H9 (cell line): Measurements from ENCODE around the gene GLB1L2. TPM values are rescaled to one million over a fixed set of nuclear protein-coding genes. Genes with fewer than 3 reads are reported as not detected.
A peak's percentile ranks its signal among the peaks of the same experiment; 100 is the strongest.

Experiments
- DNase-seq: peaks from one replicate; pipeline ENCODE4 v3.0.0-alpha.2; 2017
- H2AFZ ChIP-seq: one replicate; pipeline ENCODE4 v1.6.1; 2013; ENCODE audit warnings: mild to moderate bottlenecking, low read length, control low read depth, moderate library complexity
- H2AK5ac ChIP-seq: 2 replicates; pipeline ENCODE4 v1.6.1; 2013; ENCODE audit warnings: low read length, control low read depth, mixed read lengths; ENCODE audit not compliant: insufficient read length
- H2BK120ac ChIP-seq: one replicate; pipeline ENCODE4 v1.6.1; 2013; ENCODE audit warnings: low read depth, mild to moderate bottlenecking, low read length, control low read depth, inconsistent platforms; ENCODE audit not compliant: poor library complexity, severe bottlenecking
- H2BK12ac ChIP-seq: 2 replicates; pipeline ENCODE4 v1.6.1; 2013; ENCODE audit warnings: low read length, control low read depth, mixed read lengths, low read depth; ENCODE audit not compliant: insufficient read length
- H2BK15ac ChIP-seq: 2 replicates; pipeline ENCODE4 v1.6.1; 2013; ENCODE audit warnings: low read depth, low read length, control low read depth
- H2BK20ac ChIP-seq: one replicate; pipeline ENCODE4 v1.6.1; 2013; ENCODE audit warnings: low read depth, mild to moderate bottlenecking, low read length, control low read depth, inconsistent platforms; ENCODE audit not compliant: poor library complexity, severe bottlenecking
- H2BK5ac ChIP-seq: 2 replicates; pipeline ENCODE4 v1.6.1; 2013; ENCODE audit warnings: low read length, control low read depth, mixed read lengths; ENCODE audit not compliant: insufficient read length
- H3K14ac ChIP-seq: 2 replicates; pipeline ENCODE4 v1.6.1; 2013; ENCODE audit warnings: low read length, control low read depth; ENCODE audit not compliant: insufficient read depth
- H3K18ac ChIP-seq: 2 replicates; pipeline ENCODE4 v1.6.1; 2013; ENCODE audit warnings: low read depth, mild to moderate bottlenecking, mixed read lengths, low read length, control low read depth; ENCODE audit not compliant: insufficient read length
- H3K23ac ChIP-seq: 2 replicates; pipeline ENCODE4 v1.6.1; 2013; ENCODE audit warnings: low read length, control low read depth, mixed read lengths, low read depth; ENCODE audit not compliant: insufficient read length
- H3K23me2 ChIP-seq: 2 replicates; pipeline ENCODE4 v1.6.1; 2013; ENCODE audit warnings: low read depth, mild to moderate bottlenecking, mixed read lengths, low read length, control low read depth; ENCODE audit not compliant: insufficient read length, poor library complexity, severe bottlenecking
- H3K27ac ChIP-seq: 2 replicates; pipeline ENCODE4 v1.5.1; 2013; ENCODE audit warnings: low read length, control low read depth, mixed read lengths, low read depth; ENCODE audit not compliant: insufficient read length
- H3K27me3 ChIP-seq: 2 replicates; pipeline ENCODE4 v1.6.1; 2013; ENCODE audit warnings: low read length, control low read depth, inconsistent platforms; ENCODE audit not compliant: insufficient read depth
- H3K4ac ChIP-seq: 2 replicates; pipeline ENCODE4 v1.6.1; 2013; ENCODE audit warnings: low read depth, mild to moderate bottlenecking, control low read depth, inconsistent platforms, low read length, moderate library complexity
- H3K4me1 ChIP-seq: 2 replicates; pipeline ENCODE4 v1.6.1; 2013; ENCODE audit warnings: low read length, control low read depth, inconsistent platforms; ENCODE audit not compliant: insufficient read depth
- H3K4me2 ChIP-seq: 2 replicates; pipeline ENCODE4 v1.6.1; 2013; ENCODE audit warnings: low read length, control low read depth, mixed read lengths; ENCODE audit not compliant: insufficient read length, insufficient read depth
- H3K56ac ChIP-seq: 2 replicates; pipeline ENCODE4 v1.6.1; 2013; ENCODE audit warnings: low read depth, mild to moderate bottlenecking, mixed read lengths, low read length, control low read depth; ENCODE audit not compliant: insufficient read length
- H3K79me1 ChIP-seq: 2 replicates; pipeline ENCODE4 v1.6.1; 2013; ENCODE audit warnings: low read depth, mild to moderate bottlenecking, moderate library complexity, low read length, control low read depth, inconsistent platforms; ENCODE audit not compliant: insufficient read depth, poor library complexity, severe bottlenecking
- H3K79me2 ChIP-seq: 2 replicates; pipeline ENCODE4 v1.6.1; 2013; ENCODE audit warnings: low read length, control low read depth, inconsistent platforms; ENCODE audit not compliant: insufficient read depth
- H3K9ac ChIP-seq: 2 replicates; pipeline ENCODE4 v1.6.1; 2013; ENCODE audit warnings: low read length, control low read depth, mixed read lengths; ENCODE audit not compliant: insufficient read length; ENCODE audit errors: extremely low read depth
- H3K9me3 ChIP-seq: one replicate; pipeline ENCODE4 v1.6.1; 2013; ENCODE audit warnings: low read depth, low read length, inconsistent platforms; ENCODE audit not compliant: control insufficient read depth
- H3T11ph ChIP-seq: one replicate; pipeline ENCODE4 v1.6.1; 2013; ENCODE audit warnings: mild to moderate bottlenecking, low read length, control low read depth, inconsistent platforms
- H4K20me1 ChIP-seq: one replicate; pipeline ENCODE4 v1.6.1; 2013; ENCODE audit not compliant: control insufficient read depth, insufficient read length, insufficient read depth
- H4K5ac ChIP-seq: 2 replicates; pipeline ENCODE4 v1.6.1; 2013; ENCODE audit warnings: low read depth, mild to moderate bottlenecking, mixed read lengths, low read length, control low read depth; ENCODE audit not compliant: insufficient read length
- H4K8ac ChIP-seq: replicated peaks from 2 replicates; pipeline ENCODE4 v1.6.1; 2013; ENCODE audit warnings: low read length, control low read depth, mixed read lengths, low read depth; ENCODE audit not compliant: insufficient read length
- H4K91ac ChIP-seq: 2 replicates; pipeline ENCODE4 v1.6.1; 2013; ENCODE audit warnings: low read depth, mild to moderate bottlenecking, moderate library complexity, mixed read lengths, low read length, control low read depth; ENCODE audit not compliant: insufficient read length
- H3K27ac Mint-ChIP-seq, 3 experiments: 2 replicates in 2 of 3; 3 replicates in 1 of 3; pipeline ENCODE4 v1.8.0; 2020 to 2021; ENCODE audit warnings: mixed read lengths in 3 of 3, mild to moderate bottlenecking in 1 of 3, moderate library complexity in 1 of 3
- H3K27me3 Mint-ChIP-seq: 2 replicates; pipeline ENCODE4 v1.8.0; 2021; ENCODE audit warnings: low read depth, mild to moderate bottlenecking, moderate library complexity, mixed read lengths
- H3K36me3 Mint-ChIP-seq, 3 experiments: 2 replicates in 2 of 3; 3 replicates in 1 of 3; pipeline ENCODE4 v1.8.0; 2020 to 2021; ENCODE audit warnings: low read depth in 3 of 3, mixed read lengths in 3 of 3; ENCODE audit not compliant: insufficient read depth in 1 of 3
- H3K4me1 Mint-ChIP-seq, 2 experiments: 2 replicates each; pipeline ENCODE4 v1.8.0; 2020; ENCODE audit warnings: mixed read lengths in 2 of 2
- H3K4me3 Mint-ChIP-seq, 2 experiments: 2 replicates in 1 of 2; 3 replicates in 1 of 2; pipeline ENCODE4 v1.8.0; 2020 to 2021; ENCODE audit warnings: mild to moderate bottlenecking in 2 of 2, mixed read lengths in 2 of 2, moderate library complexity in 1 of 2
- H3K9me3 Mint-ChIP-seq, 2 experiments: 2 replicates in 1 of 2; 3 replicates in 1 of 2; pipeline ENCODE4 v1.8.0; 2020; ENCODE audit warnings: mild to moderate bottlenecking in 2 of 2, mixed read lengths in 2 of 2, moderate library complexity in 1 of 2
- WGBS: extraction: QIAGEN DNeasy Blood & Tissue Kit; methylation state at CpG from one replicate; pipeline ENCODE4 v1.1.7; 2013; ENCODE audit warnings: missing lambda C conversion rate, low lambda C conversion rate, mixed read lengths; ENCODE audit not compliant: insufficient read length; ENCODE audit errors: extremely low coverage; 5-methylcytosine and 5-hydroxymethylcytosine counted together
- total RNA-seq: library from RNA; stranded (reverse); gene quantifications from 2 replicates; pipeline ENCODE4 v1.2.1, GENCODE V29; 2021
- TF ChIP-seq, protein P1 (sequence below): fragments of 200-600 bp; sonication (generic); conservative IDR thresholded peaks from 3 replicates; pipeline ENCODE4 v1.8.0; 2021; ENCODE audit warnings: antibody characterized with exemption, mild to moderate bottlenecking

GLB1L2 gene
- total RNA-seq, 1 experiment from 2014 or later: 2.4 TPM

DNA sequence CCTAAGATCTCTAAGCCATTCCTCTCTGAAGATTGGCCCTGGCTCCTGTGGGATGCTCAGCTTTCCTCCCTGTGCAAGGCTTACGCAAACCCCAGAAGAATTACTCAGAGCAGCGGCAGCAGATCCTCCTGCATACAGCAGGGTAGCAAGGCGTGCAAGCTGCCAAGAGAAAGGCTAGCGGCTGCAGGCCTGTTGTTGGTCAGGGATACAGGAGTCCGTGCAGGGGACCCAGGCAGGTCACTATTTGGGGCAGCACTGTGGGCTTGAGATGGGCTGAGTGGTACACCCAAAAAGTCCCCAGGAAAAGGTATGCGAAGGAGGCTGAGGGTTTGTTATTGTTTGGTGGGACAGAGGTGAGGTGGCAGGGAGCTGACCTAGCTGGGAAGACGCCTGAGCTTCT is 1.5 kb downstream of the GLB1L2 start:
- no peak for DNase-seq
- Histone ChIP-seq H3K56ac (no peak overlapping the region), H3K23me2 (peaks cover 3% of the 10 kb centered on the region), H2BK120ac (no peak overlapping the region), H4K8ac (no peak overlapping the region), H2BK12ac (no peak overlapping the region), H2BK5ac (no peak overlapping the region), H3K9ac (no peak overlapping the region), H3K79me1 (no peaks in the 10 kb centered on the region), H3K14ac (no peak overlapping the region), H2AK5ac (no peak overlapping the region), H3K23ac (no peak overlapping the region), H2BK20ac (no peak overlapping the region), H3T11ph (no peak overlapping the region), H3K9me3 (no peaks in the 10 kb centered on the region), H3K27ac (no peak overlapping the region), H3K4me2 (no peak overlapping the region), H4K91ac (no peak overlapping the region), H3K27me3 (no peaks in the 10 kb centered on the region; the same call in 1 of the 2 replicates), H4K5ac (no peak overlapping the region), H4K20me1 (no peaks in the 10 kb centered on the region), H2BK15ac (no peak overlapping the region), H3K4me1 (0 out of 2 replicates have a peak, but pooled peaks cover 3% of the 10 kb centered on the region), H3K4ac (no peak overlapping the region), H3K18ac (no peak overlapping the region), H3K79me2 (no peaks in the 10 kb centered on the region), H2AFZ (no peak overlapping the region)
- peaks cover 61% of the 10 kb centered on the region for H3K27me3 Mint-ChIP-seq
- H3K9me3 Mint-ChIP-seq: no peaks in the 10 kb centered on the region
- TF ChIP-seq, protein P1, sequence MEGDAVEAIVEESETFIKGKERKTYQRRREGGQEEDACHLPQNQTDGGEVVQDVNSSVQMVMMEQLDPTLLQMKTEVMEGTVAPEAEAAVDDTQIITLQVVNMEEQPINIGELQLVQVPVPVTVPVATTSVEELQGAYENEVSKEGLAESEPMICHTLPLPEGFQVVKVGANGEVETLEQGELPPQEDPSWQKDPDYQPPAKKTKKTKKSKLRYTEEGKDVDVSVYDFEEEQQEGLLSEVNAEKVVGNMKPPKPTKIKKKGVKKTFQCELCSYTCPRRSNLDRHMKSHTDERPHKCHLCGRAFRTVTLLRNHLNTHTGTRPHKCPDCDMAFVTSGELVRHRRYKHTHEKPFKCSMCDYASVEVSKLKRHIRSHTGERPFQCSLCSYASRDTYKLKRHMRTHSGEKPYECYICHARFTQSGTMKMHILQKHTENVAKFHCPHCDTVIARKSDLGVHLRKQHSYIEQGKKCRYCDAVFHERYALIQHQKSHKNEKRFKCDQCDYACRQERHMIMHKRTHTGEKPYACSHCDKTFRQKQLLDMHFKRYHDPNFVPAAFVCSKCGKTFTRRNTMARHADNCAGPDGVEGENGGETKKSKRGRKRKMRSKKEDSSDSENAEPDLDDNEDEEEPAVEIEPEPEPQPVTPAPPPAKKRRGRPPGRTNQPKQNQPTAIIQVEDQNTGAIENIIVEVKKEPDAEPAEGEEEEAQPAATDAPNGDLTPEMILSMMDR: no peak
- WGBS: no CpG with 5 or more reads among the region's 7 CpGs
- H3K27ac Mint-ChIP-seq: no peak overlapping the region
- H3K4me3 Mint-ChIP-seq: peak overlapping the region in 1 of 2 experiments; percentile 77; a peak in 1 of 5 replicates
- no peaks in the 10 kb centered on the region for H3K36me3 Mint-ChIP-seq
- H3K4me1 Mint-ChIP-seq: peaks cover 24% of the 10 kb centered on the region in 2 experiments
